ENCODE data around the gene NRG2.

The NRG2 gene

DNA sequence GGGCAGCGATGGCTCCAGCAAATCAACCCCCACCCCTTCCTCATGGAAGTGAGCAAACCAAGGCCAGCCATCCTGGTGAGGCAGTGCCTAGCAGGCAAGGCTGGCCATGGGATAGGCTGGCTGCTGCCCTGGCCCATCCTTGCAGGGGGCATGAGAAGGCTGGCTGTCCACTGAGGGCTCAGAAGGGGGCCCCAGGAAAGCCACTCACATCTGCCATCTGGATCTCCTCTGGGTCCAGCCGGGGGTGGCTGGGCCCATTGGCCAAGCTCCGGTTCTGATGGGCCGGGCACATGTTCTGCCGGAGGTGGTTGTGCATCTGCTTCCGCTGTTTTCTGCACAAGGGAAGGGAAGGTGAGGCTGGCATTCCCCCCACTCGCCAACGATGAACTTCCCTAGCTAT, 190.4 kb downstream of the NRG2 start:
- DNase-seq, result no peak

DNA sequence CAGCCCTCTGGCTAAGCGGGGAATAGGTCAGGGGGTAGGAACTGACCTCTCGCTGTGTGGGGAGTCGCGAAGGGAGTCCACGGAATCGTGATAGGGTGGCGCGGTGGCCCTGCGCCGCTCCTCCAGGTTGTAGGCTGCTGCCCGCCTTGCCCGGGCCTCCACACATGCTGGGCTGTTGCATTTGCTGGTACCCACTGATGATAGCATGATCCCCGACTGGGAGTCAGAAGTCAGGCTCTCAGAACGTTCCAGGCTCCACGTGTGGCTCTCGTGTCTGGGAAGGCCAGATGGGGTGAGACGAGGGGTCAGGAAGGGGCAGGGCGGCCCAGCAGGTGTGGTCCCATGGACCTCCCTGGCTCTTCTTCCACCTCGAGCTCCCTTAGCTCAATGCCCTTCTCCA, 191.5 kb downstream of the NRG2 start:
- no peak for DNase-seq

DNA sequence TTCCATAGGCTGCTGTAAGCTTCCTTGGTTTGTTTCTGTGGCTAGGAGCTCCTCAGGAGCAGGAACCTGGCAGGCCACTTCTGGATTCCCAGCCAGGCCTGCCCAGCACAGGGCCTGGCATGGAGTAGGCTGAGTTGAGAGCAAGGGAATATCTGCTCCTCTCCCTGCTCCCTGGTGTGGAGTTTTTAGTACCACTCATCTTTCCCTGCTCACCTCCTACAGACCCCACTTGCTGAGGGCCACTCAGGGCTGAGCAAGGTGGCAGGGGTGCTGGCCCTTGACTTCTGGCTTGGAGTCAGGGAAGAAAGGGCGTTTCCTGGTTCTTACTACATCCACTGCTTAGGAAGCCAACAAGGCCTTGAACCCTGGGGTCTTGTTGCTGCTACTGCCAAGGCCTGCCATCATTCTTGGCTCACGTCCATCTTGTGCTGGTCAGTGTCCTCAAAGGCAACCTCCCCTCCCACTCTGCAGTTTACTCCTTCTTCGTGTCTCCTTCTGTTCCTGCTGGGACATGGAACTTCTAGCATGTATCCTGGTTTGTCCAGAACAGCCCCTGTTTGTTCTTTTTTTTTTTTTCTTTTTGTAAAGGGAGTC, 192.6 kb downstream of the NRG2 start:
- DNase-seq, result no peak

DNA sequence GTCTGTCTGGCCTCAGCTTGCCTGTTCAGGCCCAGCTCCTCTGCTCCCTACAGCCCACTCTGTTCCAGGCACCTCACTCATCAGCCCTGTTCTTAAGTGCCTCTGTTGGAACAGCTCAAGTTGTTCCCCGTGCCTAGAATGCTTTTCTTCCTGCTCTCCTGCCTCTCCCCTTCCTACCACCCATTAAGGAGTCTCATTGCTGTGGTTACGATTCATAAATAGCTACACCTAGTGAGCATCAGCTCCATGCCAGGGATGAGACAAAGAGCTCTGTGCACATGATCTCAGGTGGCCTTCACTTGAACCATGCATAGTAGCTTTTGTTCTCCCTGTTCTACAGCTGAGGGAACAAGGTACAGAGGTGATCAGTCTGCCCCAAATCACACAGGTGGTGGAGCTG, 193.2 kb downstream of the NRG2 start:
- DNase-seq, result no peak

DNA sequence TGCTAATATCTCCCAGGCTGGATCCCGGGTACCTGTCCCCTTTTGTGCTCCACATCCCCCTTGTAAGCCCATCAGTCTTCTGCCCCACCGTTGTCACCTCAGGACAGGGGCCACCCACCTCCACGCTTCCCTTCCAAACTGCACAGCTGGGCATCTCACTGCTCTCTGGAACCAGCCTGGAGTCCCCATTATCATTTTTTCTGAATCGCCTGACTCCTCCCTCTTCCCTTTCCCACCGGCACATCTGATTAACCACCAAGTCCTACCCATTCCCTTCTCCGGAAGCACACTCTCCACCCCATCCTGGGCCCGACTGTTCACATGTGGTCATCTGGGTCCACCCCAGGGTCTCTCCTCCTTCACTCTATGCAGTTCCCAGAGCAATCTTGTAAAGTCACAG, 193.6 kb downstream of the NRG2 start:
- DNase-seq, result no peak

GRCh38 chr5:139848508-139849100, 194.5 kb downstream of the NRG2 start:
- peak; percentile 11 for DNase-seq

DNA sequence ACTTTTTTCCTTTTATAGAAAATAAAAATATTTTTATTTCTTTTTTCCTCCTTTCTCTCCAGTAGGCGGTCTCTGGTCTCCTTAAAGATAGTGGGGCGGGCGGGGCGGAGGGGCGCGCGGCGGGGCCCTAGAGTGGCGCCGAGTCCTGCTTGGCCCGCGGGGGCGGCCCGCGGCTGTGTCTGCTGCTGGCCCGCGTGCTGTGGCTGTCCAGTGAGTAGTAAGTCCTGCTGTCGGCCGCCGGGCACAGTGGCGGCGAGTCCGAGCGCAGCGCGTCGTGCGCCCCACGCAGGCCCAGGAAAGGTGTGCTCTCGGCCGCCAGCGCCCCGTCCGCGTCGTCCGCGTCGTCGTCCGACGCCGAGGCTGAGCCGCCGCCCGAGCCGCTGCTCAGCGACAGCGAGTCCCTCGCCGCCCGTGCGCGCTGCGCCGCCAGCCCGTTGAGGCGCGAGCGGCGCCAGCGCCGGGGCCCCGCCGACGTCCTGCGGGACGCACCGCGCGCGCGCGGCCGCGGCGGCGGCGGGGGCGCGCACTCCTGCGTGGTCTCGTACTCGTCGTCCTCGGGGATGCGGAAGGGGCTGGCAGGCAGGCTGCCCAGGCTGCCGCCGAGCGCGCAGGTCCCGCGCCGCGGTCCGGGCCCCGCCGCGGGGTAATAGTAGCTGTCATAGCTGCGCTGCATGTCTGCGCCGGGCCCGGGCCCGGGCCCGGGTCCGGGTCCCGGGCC, 195.2 kb downstream of the NRG2 start:
- DNase-seq, result peak; percentile 67

DNA sequence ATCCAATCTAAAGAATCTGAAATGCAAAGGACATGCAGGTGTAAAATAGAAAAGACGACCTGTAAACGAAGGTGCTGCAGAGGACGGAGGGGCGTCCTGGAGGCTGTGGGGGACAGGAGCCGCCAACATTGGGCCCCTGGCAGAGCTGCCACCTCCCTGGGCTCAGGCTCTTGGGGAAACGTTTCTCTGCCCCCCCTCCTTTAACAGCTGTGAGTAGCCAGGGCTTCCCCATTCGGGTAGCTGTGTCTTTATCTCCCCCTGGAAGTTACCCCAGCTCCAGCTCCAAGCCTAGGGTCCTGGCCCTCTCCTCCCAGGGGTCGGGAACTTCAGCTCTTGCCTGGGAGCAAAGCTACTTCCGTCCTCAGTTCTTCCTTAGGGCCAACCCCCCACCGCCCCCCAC, 196.0 kb downstream of the NRG2 start:
- no peak for DNase-seq

DNA sequence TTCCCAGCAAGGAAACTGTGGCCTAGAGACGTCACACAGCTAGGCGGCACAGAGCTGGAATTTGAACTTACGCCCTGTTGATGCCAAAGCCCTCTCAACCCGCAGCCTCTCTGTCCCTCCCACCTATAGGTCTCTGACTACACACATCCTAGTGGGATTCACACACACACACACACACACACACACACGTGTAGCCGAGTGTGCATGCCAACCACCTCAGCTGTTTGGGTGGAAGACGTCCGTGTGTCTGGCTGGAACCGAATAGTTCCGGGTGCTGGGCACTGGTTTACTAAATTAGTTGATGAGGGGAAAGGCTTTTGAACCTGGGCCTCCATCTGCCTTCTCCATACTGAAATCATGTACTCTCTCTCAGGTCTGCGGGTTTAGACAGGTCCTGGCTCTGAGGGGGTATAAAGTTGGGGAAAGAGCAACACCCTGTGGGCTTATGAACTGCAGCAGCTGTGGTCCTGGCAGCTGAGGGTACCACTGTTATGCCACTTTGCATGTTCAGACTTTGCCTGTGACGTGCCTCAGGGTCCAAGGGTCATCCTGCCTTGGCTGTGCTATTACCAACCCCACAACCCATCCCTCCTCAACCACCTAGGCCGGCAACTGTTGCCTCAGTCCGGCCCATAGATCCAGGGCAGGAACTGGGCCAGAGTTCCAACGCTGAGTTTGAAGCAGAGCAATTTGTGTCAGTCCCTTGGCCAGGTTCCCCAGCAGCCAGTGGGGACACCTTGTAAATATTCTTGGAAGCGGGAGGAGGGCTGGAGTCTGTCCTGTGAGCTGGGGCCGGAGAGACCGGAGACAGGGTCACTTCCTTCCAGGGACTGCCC, 197.0 kb downstream of the NRG2 start:
- DNase-seq, result no peak

- peak; percentile 72 for DNase-seq
These were observed 198.5 kb downstream of the NRG2 start for GRCh38 chr5:139844472-139845145.

- DNase-seq, result no peak
These were observed 199.1 kb downstream of the NRG2 start for GRCh38 chr5:139843991-139844390.

GRCh38 chr5:139842321-139842720, 200.8 kb downstream of the NRG2 start:
- no peak for DNase-seq

DNA sequence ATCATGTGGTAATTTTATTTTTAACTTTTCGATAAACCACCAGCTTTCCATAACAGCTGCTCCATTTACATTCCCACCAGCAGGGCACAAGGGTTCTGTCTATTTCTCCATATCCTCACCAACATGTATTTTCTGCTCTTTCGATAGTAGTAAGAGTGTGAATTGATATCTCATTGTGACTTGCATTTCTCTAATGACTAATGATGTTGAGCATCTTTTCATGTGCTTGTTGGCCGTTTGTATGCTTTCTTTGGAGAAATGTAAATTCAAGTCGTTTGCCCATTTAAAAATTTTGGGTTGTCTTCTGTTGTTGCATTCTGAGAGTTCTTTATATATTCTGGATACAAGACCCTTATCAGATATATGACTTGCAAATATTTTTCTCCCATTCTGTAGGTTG, 201.6 kb downstream of the NRG2 start:
- DNase-seq, result no peak

DNA sequence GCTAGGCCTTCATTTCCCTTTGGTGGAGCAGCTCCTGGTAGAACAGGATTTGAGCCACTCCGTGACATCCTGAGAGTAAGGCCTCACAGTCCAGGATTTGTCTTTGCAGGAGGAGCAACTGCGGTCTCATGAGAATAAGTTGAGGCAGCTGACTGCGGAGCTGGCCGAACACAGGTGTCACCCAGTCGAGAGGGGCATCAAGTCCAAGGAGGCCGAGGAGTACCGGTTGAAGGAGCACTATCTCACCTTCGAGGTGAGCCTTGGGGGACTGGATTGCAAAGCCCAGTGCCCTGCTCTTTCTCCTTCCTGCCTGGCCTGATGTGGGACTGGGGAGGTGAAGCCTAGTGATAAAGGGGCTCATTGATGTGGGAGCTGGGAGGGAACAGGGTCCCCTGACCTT, 203.2 kb downstream of the NRG2 start:
- DNase-seq, result no peak

DNA sequence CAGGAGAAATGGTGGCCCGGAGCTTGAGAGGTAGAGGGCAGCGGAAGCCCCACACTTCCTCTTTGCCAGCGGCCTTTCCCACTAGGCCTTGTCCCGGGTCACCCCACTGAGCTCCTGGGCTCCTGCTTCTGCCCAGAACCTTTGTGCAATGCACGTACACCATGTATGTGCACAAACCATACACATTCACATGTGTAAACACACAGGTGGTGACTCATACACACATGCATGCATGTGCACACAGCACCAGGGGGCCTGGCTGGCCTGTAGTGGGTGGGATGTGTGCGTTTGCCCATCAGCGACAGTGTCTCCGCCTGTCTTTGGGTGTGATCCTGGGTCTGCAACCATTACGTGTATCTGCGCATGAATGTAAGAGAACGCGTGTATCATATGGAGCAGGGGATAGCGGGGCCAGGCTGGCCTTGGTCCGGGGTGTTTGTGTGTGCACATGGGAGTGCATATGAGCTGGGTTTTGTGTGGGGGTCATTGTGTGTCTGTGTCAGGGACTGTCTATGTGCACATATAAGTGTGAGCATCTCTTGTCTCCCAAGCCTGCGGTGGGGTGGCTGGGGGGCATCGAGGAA, 203.8 kb downstream of the NRG2 start:
- no peak for DNase-seq

DNA sequence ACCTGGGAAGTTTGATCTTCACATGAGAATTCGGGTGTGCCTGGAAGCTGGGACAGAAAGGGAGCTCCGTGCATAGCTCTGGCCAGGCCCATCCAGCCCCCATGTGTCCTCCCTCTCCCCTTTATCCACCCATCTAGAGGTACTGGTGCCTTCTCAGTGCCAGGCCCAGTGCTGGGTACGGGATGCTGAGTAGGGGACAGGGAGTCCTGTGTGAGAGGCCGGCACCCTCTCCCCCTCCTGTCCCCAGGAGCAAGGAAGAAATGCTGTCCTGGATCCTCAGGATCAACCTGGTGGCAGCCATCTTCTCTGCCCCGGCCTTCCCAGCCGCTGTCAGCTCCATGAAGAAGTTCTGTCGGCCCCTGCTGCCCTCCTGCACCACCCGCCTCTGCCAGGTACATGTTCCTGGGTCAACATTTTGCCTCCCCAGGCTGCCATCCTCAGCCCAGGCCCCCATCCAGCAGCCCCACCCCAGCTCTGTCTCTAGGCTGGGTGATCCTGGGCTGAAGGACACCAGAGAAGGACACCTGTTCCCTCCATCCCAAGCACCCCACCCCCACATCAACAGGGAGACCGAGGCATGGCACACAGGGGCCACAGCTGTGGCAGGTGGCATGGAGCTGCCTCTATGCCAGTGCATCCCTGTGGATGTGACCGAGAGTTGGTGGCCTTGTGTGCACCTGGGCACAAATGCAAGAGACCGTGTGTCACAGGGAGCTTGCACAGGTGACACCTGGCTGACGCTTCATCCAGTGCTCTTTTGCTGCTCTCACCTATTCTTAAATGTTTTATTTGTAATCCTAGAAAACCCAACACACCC, 204.5 kb downstream of the NRG2 start:
- no peak for DNase-seq

DNA sequence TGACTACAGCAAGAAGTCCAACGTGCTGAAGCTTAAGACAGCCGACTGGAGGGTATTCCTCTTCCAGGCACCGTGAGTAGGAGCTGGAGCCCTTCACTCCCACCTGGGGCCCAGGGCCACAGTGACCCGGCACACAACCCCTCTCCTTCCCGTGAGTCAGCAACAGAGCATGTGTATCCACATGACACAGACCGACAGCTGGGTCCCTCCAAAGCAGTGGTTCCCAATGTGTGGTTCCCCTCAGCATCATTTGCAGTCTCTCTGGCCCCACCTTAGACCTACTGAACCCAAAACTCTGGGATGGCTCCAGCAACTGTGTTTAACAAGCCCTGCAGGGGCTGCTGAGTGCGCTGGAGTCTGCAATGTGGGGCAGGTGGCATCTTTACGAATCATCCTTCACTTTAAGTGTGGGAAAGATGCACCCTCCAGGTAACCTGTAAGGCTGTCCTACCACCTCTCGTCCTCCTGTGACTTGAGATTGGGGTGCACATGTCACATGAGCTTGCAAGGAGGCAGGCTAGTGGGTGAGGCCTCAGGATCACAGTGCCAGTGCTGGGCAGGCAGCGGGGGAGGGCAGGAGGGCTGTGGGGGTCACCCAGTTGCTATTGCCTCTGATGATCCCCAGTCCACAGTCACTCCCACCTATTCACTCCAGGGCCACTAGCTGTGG, 205.3 kb downstream of the NRG2 start:
- no peak for DNase-seq

GRCh38 chr5:139836469-139837208, 206.5 kb downstream of the NRG2 start:
- no peak for DNase-seq

- DNase-seq, result no peak
These were observed 207.4 kb downstream of the NRG2 start for GRCh38 chr5:139835656-139836055.

GRCh38 chr5:139833525-139833924, 209.6 kb downstream of the NRG2 start:
- DNase-seq, result no peak

Measured in stimulated activated CD4-positive, alpha-beta T cell treated with anti-CD3 and anti-CD28 coated beads, Interleukin-1b, Interleukin-23, amount 100 ng/mL, for 48 hours (primary cell).